Body of pancreas (tissue), 4 donors: ENCODE measurements around the gene PNKP. TPM values are rescaled to one million over a fixed set of nuclear protein-coding genes. Genes with fewer than 3 reads are reported as not detected.

Experiments used
- ATAC-seq: fragments of 150-250 bp; one replicate; pipeline ENCODE4 v1.9.1; 2016
- DNase-seq, 4 donors: peaks; one replicate each; pipeline ENCODE4 v3.0.0-alpha.2; 2019
- H3K27ac ChIP-seq, 4 donors: fragments of 200-600 bp; sonication (generic); 1 replicate in 3 of 4; 2 replicates in 1 of 4; pipeline versions ENCODE4 v1.5.1 to v1.6.1; 2016 to 2019; ENCODE audit warnings: mild to moderate bottlenecking in 1 of 4, mixed read lengths in 1 of 4, moderate library complexity in 1 of 4
- H3K27me3 ChIP-seq, 2 donors: fragments of 200-600 bp; sonication (generic); one replicate each; pipeline ENCODE4 v1.6.0; 2016; ENCODE audit warnings: mild to moderate bottlenecking in 1 of 2
- H3K36me3 ChIP-seq, 2 donors: fragments of 200-600 bp; sonication (generic); replicated peaks in 1 of 2; 2 replicates each; pipeline ENCODE4 v1.5.1; 2016; ENCODE audit warnings: low read depth in 2 of 2; ENCODE audit not compliant: insufficient read depth in 1 of 2
- H3K4me1 ChIP-seq: fragments of 200-600 bp; sonication (generic); one replicate; pipeline ENCODE4 v1.6.0; 2016
- H3K4me3 ChIP-seq, 2 donors: fragments of 200-600 bp; sonication (generic); 1 replicate in 1 of 2; 2 replicates in 1 of 2; pipeline ENCODE4 v1.5.1; 2016 to 2019
- H3K9me3 ChIP-seq, 3 donors: fragments of 200-600 bp; sonication (generic); 1 replicate in 2 of 3; 2 replicates in 1 of 3; pipeline ENCODE4 v1.5.1; 2016
- POLR2A ChIP-seq, 3 donors: fragments of 450-650 bp; IDR thresholded peaks; one replicate each; pipeline ENCODE4 v1.6.1; 2016; ENCODE audit warnings: antibody characterized with exemption in 3 of 3, mild to moderate bottlenecking in 2 of 3
- WGBS, 2 donors: methylation state at CpG; one replicate each; pipeline ENCODE4 v1.1.5; 2017; 5-methylcytosine and 5-hydroxymethylcytosine counted together
- intact Hi-C: fragments of 100-400 bp; cut with DNase I; formaldehyde crosslinking; loops from one replicate; pipeline ENCODE4 v1.15.1; 2023
- total RNA-seq, 2 donors: library from RNA; depleted of rRNA; stranded (reverse); fragments of >200 nt; gene quantifications; one replicate each; pipeline ENCODE4 v1.1.0, GENCODE V29; 2016
- TF ChIP-seq, protein P1 (sequence below), 7 experiments: fragments of 450-650 bp in 4 of 7; fragments of 200-600 bp in 3 of 7; sonication (generic) in 3 of 7; IDR thresholded peaks; one replicate each; pipeline ENCODE4 v1.5.1; 2016 to 2019; ENCODE audit warnings: antibody characterized with exemption in 7 of 7

The PNKP gene
- total RNA-seq, 2 donors from 2014 or later, result 59.7 to 122 TPM

- peaks cover 0 to 17% of the 10 kb centered on the region in 2 donors for H3K36me3 ChIP-seq
- DNase-seq, result no peak
- ATAC-seq, result no peak
- H3K4me3 ChIP-seq, result no peak overlapping the region
- whole genome bisulfite sequencing, 2 donors, result 80 to 95% methylated on average over 5 of the region's 5 CpGs
- intact Hi-C loops, result no loop called here
- no peak for TF ChIP-seq POLR2A (IDR thresholded peaks at IDR 0.05)
- TF ChIP-seq, protein P1, sequence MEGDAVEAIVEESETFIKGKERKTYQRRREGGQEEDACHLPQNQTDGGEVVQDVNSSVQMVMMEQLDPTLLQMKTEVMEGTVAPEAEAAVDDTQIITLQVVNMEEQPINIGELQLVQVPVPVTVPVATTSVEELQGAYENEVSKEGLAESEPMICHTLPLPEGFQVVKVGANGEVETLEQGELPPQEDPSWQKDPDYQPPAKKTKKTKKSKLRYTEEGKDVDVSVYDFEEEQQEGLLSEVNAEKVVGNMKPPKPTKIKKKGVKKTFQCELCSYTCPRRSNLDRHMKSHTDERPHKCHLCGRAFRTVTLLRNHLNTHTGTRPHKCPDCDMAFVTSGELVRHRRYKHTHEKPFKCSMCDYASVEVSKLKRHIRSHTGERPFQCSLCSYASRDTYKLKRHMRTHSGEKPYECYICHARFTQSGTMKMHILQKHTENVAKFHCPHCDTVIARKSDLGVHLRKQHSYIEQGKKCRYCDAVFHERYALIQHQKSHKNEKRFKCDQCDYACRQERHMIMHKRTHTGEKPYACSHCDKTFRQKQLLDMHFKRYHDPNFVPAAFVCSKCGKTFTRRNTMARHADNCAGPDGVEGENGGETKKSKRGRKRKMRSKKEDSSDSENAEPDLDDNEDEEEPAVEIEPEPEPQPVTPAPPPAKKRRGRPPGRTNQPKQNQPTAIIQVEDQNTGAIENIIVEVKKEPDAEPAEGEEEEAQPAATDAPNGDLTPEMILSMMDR (IDR thresholded peaks at IDR 0.05), result no peak
- H3K27ac ChIP-seq, result no peak overlapping the region
- H3K27me3 ChIP-seq, result no peaks in the 10 kb centered on the region
- no peaks in the 10 kb centered on the region for H3K9me3 ChIP-seq
- no peaks in the 10 kb centered on the region for H3K4me1 ChIP-seq
Observed at GRCh38 chr19:49837009-49837310, 30.4 kb downstream of the PNKP start.

- intact Hi-C loops, result no loop called here
- no peaks in the 10 kb centered on the region for H3K9me3 ChIP-seq
- H3K4me1 ChIP-seq, result no peaks in the 10 kb centered on the region
- DNase-seq, result no peak
- H3K4me3 ChIP-seq, result no peak overlapping the region
- TF ChIP-seq, protein P1 (IDR thresholded peaks at IDR 0.05), result no peak
- TF ChIP-seq POLR2A (IDR thresholded peaks at IDR 0.05), result no peak
- no peak overlapping the region for H3K27ac ChIP-seq
- peaks cover 0 to 17% of the 10 kb centered on the region in 2 donors for H3K36me3 ChIP-seq
- H3K27me3 ChIP-seq, result no peaks in the 10 kb centered on the region
- no peak for ATAC-seq
- WGBS, 2 donors, result 90 to 94% methylated on average over 14 to 15 of the region's 20 CpGs
Observed at GRCh38 chr19:49836176-49837008, 31.0 kb downstream of the PNKP start.

DNA sequence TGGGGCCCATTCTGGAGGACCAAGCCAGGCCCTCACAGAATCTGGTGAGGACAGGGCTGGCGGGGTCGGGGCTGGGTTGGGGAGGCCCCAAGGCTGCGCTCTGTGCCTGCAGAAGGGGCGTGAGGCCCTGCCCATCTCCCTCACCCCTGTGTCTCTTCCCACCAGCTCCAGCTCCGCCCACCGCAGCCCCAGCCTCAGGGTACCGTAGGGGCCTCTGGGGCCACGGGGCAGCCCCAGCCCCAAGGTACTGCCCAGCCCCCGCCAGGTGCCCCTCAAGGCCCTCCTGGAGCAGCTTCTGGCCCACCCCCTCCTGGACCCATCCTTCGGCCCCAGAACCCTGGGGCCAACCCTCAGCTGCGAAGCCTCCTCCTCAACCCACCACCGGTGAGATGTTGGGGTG is 31.8 kb downstream of the PNKP start:
- Histone ChIP-seq H3K4me3 (no peak overlapping the region), H3K9me3 (no peaks in the 10 kb centered on the region), H3K27ac (no peak overlapping the region), H3K36me3 (peaks cover 0 to 24% of the 10 kb centered on the region in 2 donors), H3K4me1 (no peaks in the 10 kb centered on the region), H3K27me3 (no peaks in the 10 kb centered on the region)
- ATAC-seq (no peak), DNase-seq (no peak)
- TF ChIP-seq POLR2A (IDR thresholded peaks at IDR 0.05), result no peak
- TF ChIP-seq, protein P1 (IDR thresholded peaks at IDR 0.05), result no peak
- WGBS, 2 donors, result 89 to 94% methylated on average over 8 to 10 of the region's 12 CpGs
- intact Hi-C loops, result no loop called here

GRCh38 chr19:49833599-49833998 is 33.8 kb downstream of the PNKP start:
- no peaks in the 10 kb centered on the region for H3K9me3 ChIP-seq
- WGBS, 2 donors, result 63 to 82% methylated on average over 1 to 7 of the region's 7 CpGs
- no peaks in the 10 kb centered on the region for H3K27me3 ChIP-seq
- H3K27ac ChIP-seq, result no peak overlapping the region
- TF ChIP-seq, protein P1 (IDR thresholded peaks at IDR 0.05), result no peak
- TF ChIP-seq POLR2A (IDR thresholded peaks at IDR 0.05), result no peak
- intact Hi-C loops, result no loop called here
- H3K4me3 ChIP-seq, result no peak overlapping the region
- ATAC-seq (no peak), DNase-seq (no peak)
- H3K4me1 ChIP-seq, result no peaks in the 10 kb centered on the region
- peaks cover 0 to 21% of the 10 kb centered on the region in 2 donors for H3K36me3 ChIP-seq

DNA sequence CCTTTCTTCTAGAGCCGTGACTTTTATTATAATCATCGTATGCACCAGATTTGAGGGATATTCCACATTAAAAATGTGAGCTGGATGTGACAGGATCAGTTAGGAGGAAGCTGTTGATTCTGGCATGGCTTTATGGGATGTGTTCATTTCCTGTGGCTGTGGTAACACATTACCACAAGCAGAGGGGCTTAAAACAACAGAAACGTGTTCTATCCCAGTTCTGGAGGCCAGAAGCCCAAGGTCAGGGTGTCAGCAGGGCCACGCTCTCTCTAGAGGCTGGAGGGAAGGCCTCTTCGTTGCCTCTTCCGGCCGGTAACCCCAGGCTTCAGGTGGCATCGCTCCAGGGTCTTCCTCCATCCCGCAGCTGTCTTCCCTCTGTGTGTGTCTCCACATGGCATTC is 34.8 kb downstream of the PNKP start:
- intact Hi-C loops, result no loop called here
- WGBS, 2 donors, result 62 to 83% methylated on average over 9 of the region's 9 CpGs
- peaks cover 0 to 21% of the 10 kb centered on the region in 2 donors for H3K36me3 ChIP-seq
- H3K4me3 ChIP-seq, result no peak overlapping the region
- H3K27ac ChIP-seq, result no peak overlapping the region
- H3K4me1 ChIP-seq, result no peaks in the 10 kb centered on the region
- ATAC-seq, result no peak
- no peaks in the 10 kb centered on the region for H3K9me3 ChIP-seq
- TF ChIP-seq, protein P1 (IDR thresholded peaks at IDR 0.05), result no peak
- TF ChIP-seq POLR2A (IDR thresholded peaks at IDR 0.05), result no peak
- H3K27me3 ChIP-seq, result no peaks in the 10 kb centered on the region
- no peak for DNase-seq
